ENCODE data around the gene HEMGN. TPM values are rescaled to one million over a fixed set of nuclear protein-coding genes. Genes with fewer than 3 reads are reported as not detected.

Gene HEMGN
- total and polyA plus RNA-seq, 2 of the 13 experiments (the other 11 are each of a cell fraction or from before 2014, with no cell fraction given) = not detected

DNA sequence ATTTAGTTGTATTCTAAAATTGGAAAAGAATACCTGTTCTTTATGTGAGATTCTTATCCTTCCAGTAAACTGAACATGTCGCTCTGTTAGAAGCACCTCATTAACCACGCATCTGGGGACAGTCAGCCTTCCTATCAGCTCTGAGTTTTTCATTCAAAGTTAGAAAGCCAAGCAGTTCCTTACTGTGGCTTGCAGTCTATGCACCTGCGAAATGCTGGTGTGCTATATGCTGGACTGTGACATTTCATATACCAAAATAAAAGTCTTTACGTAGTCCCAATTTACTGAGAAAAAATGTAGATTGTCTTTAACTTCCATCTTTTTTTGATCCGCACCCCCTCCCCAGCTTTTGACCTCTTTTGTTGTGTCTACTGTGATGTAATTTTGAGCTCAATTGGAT is 49.5 kb upstream of the HEMGN start:
- Histone ChIP-seq H3K79me2 (ENCODE audit: insufficient read depth, low read length) (peaks cover 90% of the 10 kb centered on the region), H3K9ac (ENCODE audit: insufficient read depth, low read depth, low read length) (no peak overlapping the region), H3K36me3 (replicated peaks in 1 of 2; ENCODE audit: control insufficient read depth in 1 of 2, insufficient read depth in 2 of 2, low read length in 2 of 2) (peaks cover 0 to 7% of the 10 kb centered on the region in 2 experiments; a peak in 1 of 5 replicates), H3K4me1 (ENCODE audit: insufficient read depth, low read length) (peaks cover 77% of the 10 kb centered on the region), H3K4me3 (replicated peaks in 1 of 3; ENCODE audit: insufficient read depth in 1 of 3, low read depth in 2 of 3, low read length in 3 of 3) (no peak overlapping the region), H3K4me2 (ENCODE audit: low read depth, low read length) (no peak overlapping the region), H3K9me3 (ENCODE audit: low read length) (no peaks in the 10 kb centered on the region), H3K27ac (ENCODE audit: extremely low read length, insufficient read depth, low read length) (no peak overlapping the region), H2AFZ (ENCODE audit: low read length) (no peak overlapping the region), H3K27me3 (ENCODE audit: control insufficient read depth in 1 of 2, insufficient read depth in 2 of 2, low read length in 2 of 2) (no peaks in the 10 kb centered on the region), H4K20me1 (ENCODE audit: insufficient read depth, low read length) (peaks cover 52% of the 10 kb centered on the region)
- in situ Hi-C loops (cut with HindIII; ENCODE audit: extremely low pct_ligation_motif_present, low pct_unique_long_range_greater_than_20kb) (loop anchor here (10.0 kb wide), 1 partner anchor 63 kb away; the partner anchor contains the start of gene TRMO), intact Hi-C loops (cut with micrococcal nuclease; ENCODE audit: unreplicated experiment) (loop anchor here (10.0 kb wide), 1 partner anchor 353 kb away; the partner anchor contains the start of genes NCBP1 and TSTD2)
- ChIA-PET POLR2A (no interaction called here), CTCF (ENCODE audit: low intra/inter-chr PET ratio, low total read pairs) (no interaction called here)
- FAIRE-seq (no peak), DNase-seq (ENCODE audit: low spot score) (no peak), ATAC-seq (no peak)
- over 99% methylated on average over 5 of the region's 5 CpGs for WGBS (ENCODE audit: low lambda C conversion rate)
- TF ChIP-seq RBM22 (optimal IDR thresholded peaks at IDR 0.05; ENCODE audit: low read length) = peak; percentile 57
- 0 out of 2 replicates have a peak, but pooled peaks have one; percentile 10 for TF ChIP-seq RBFOX2 (IDR thresholded peaks at IDR 0.05; ENCODE audit: low read depth, low read length)
- no peak for TF ChIP-seq MAFG (CRISPR knock-in tag; IDR thresholded peaks at IDR 0.05)
- TF ChIP-seq UBTF (CRISPR knock-in tag; IDR thresholded peaks at IDR 0.05) = no peak
- BruUV-seq (replicated peaks) = no TSS peak
